ENCODE results near the gene CLDN18.

CLDN18 gene

DNA sequence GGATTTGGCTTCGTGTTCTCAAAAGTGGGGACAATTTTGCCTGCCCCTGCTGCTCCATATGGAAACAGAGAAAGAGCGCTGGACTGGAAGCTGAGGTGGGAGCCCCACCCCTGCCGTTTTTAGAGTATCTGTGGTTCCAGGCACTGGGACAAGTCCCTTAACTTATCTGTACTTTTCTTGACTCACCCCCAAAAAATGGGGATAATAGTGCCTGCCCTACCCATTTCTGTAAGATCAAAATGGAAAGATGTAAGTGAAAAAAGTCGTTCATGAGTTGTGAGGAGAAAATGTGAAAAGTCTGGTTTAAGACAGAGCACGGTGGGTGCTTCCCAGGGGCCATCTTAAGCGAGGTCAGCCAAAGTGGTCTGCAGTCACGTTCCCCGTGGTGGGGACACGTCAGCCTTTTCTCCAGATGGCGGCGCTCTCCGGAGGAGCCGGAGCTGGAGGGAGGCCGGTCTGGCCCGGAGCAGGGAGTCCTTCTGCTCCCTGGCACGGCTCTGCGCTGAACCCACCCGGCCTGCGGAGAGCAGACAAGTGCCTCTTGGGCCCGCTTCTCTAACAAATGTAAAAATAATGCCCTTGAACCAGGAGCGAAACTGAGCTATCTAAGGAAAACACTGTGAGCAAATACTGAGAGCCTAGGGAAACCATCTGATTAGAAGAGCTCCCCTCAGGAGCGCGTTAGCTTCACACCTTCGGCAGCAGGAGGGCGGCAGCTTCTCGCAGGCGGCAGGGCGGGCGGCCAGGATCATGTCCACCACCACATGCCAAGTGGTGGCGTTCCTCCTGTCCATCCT lies at the start of gene CLDN18:
CLDN18 (plus strand) TSS at position 690 of the 797 bp plus-strand sequence; CDS start at position 751, 61 bp downstream.
- no peak within 1 kb of the TSS for H3K4me3 ChIP-seq
- no peak within 1 kb of the TSS for H3K27ac ChIP-seq

DNA sequence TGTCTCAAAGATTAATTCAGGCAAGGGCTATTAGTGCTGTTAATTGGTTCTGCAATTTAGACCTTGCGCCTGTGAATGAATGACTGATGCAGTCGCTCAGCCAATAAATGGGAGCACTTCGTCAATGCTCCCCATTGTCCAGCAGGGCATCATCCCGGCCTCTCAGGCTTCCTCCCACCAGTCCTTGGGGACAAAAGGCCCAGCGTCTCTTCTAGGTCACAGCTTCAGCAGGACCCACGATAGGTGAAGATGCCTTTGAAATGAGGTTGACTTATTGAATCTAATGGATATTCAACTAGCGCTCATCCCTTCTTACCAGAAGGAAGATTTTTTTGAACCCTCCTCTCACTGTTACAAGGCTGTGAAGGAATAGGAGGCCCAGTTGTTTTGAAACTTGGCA lies 47.7 kb upstream of the CLDN18 start:
- Histone ChIP-seq H3K4me3 (no peak overlapping the region), H3K27ac (no peak overlapping the region)

- Histone ChIP-seq H3K4me3 (no peak overlapping the region), H3K27ac (no peak overlapping the region)
Measured at GRCh38 chr3:137963463-137963862, 46.5 kb upstream of the CLDN18 start.

- Histone ChIP-seq H3K27ac (no peak overlapping the region), H3K4me3 (no peak overlapping the region)
Measured at GRCh38 chr3:137970914-137971831, 38.8 kb upstream of the CLDN18 start.

DNA sequence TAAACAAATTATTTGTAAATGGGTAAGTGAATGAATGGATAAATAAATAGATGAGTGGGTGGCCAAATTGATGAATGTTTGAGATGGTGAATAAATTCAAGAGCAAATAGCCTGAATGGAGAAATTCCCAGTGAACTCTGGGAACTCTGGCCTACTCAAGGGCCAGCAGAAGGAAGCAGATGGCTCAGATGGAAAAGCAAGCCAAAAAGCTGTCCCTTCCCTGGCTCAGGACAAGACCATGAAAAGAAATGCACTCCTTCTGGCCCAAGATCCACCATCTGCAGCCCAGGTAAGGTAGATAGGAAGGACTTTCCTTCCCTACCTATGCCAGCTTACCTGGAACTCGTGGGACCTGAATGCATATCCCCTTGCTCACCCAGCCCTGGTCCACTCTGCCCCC lies 37.6 kb upstream of the CLDN18 start:
- Histone ChIP-seq H3K4me3 (no peak overlapping the region), H3K27ac (no peak overlapping the region)

GRCh38 chr3:137978328-137978727 lies 31.6 kb upstream of the CLDN18 start:
- H3K4me3 ChIP-seq, result no peak overlapping the region
- H3K27ac ChIP-seq, result no peak overlapping the region

GRCh38 chr3:137987723-137988122 lies 22.2 kb upstream of the CLDN18 start:
- H3K4me3 ChIP-seq, result no peak overlapping the region
- H3K27ac ChIP-seq, result no peak overlapping the region

DNA sequence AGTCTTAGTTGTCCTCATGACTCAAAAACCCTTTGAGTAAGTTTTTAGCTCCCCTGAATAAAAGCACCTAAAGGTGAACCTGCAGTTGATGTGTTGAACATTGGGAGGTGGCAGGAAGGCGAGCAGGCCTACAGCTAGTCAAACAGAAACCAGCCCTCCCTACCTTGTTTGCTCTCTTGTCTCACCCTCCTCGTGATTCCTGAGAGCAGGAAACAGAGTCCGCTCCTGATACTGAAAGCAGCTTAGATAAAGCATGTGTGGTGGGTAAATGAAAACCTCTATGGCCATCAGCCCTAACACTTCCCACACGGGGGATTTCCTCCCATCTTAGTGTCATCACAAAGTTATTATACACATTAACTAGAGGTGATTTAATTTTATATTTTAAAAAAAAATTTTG lies 21.8 kb upstream of the CLDN18 start:
- H3K4me3 ChIP-seq, result no peak overlapping the region

GRCh38 chr3:137988982-137989381 lies 21.0 kb upstream of the CLDN18 start:
- Histone ChIP-seq H3K4me3 (no peak overlapping the region), H3K27ac (no peak overlapping the region)

More for the DNA sequence above, 21.8 kb upstream of the CLDN18 start:
- no peak overlapping the region for H3K27ac ChIP-seq

- H3K27ac ChIP-seq, result no peak overlapping the region
- no peak overlapping the region for H3K4me3 ChIP-seq
Measured at GRCh38 chr3:137990427-137990826, 19.5 kb upstream of the CLDN18 start.

DNA sequence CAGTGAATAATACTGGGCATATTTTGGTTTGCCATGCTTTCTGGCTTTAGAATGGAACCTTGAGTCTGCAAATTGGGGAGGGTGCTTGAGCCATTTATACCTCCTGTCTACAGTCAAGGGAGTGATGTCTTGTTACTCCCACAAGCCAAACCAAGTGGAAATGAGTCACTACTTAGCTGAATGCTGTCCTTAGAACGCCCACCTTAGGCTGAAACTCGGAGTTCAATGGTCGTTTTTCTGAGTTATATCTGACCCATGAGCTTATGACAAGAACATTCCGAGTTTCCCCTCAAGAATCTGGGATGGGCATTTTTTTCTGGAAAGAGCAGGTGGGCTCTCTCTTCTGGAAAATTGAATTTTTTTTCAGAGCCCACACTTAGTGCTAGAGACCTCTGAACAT lies 17.4 kb upstream of the CLDN18 start:
- Histone ChIP-seq H3K4me3 (no peak overlapping the region), H3K27ac (no peak overlapping the region)

DNA sequence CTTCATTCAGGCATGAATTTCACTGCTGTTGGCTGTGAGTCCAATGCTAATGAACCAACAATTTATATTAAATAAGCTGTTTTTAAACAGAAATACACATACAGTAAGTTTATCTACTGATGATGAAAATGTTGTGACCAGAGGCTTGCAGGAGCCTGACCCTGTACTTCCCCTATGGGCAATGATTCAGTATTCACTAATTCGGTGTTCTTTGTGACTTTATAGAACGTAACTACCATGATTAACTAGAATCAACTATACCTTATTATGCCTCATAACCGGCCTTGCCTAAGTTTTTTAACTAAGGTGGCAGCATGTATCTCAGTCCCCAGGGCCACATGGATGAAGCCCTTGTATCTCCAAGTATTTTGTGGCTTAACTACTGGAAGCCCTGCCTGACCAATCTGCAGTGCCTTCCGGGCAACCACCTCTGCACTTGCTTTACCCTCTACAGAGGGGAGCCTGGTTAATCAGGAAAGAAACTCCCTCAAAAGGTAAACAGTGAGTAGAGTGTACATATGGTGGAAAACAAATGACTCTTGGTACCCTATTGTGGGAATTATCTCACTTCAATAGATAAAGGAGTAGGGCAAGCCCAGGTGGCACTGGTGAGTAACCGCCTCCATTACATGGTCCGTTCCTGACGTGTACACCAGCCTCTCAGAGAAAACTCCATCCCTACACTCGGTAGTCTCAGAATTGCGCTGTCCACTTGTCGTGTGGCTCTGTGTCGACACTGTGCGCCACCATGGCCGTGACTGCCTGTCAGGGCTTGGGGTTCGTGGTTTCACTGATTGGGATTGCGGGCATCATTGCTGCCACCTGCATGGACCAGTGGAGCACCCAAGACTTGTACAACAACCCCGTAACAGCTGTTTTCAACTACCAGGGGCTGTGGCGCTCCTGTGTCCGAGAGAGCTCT lies 11.6 kb upstream of the CLDN18 start:
- Histone ChIP-seq H3K4me3 (no peak overlapping the region), H3K27ac (no peak overlapping the region)

DNA sequence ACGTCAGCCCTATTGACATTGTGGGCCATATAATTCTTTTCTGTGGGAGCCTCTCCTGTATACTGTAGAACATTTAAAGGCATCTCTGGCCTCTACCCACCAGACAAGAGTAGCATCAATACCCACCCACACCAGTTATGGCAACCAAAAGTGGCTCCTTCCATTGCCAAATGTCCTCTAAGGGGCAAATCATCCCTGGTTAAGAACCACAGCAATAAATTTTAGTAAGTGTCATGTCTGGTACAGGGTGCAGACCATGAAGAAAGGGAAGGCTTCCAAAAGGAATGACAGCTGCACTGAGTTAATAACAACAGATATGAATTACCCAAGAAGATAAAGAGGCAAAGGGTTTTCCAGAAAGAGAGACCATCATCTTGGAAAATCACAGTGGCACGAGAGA lies 6.9 kb upstream of the CLDN18 start:
- Histone ChIP-seq H3K27ac (no peak overlapping the region), H3K4me3 (no peak overlapping the region)

GRCh38 chr3:138005627-138006026 lies 4.3 kb upstream of the CLDN18 start:
- H3K27ac ChIP-seq, result no peak overlapping the region
- no peak overlapping the region for H3K4me3 ChIP-seq

- Histone ChIP-seq H3K27ac (no peak overlapping the region), H3K4me3 (no peak overlapping the region)
Measured at GRCh38 chr3:138007898-138008297, 2.1 kb upstream of the CLDN18 start.

- Histone ChIP-seq H3K4me3 (no peak overlapping the region), H3K27ac (no peak overlapping the region)
Measured at GRCh38 chr3:138010273-138010590, 267 bp downstream of the CLDN18 start.

DNA sequence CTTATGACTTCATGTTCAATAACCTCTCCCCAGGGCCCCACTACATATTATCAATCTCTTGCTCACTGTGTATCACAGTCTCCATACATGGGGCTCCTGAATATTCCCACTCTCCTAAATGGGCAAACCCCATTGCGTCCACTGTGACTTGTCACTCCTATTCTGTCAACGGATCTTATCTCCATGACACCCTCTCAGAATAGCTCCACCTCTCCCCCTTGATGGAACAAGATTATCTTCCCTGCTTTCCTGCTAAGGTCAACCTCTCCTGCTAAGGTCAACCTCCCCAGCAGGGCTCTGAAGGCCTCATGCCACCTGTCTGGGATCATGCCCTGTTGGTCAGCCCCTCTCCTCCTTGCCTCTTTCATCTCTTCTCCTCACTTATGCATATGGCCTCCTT lies 1.8 kb downstream of the CLDN18 start:
- H3K4me3 ChIP-seq, result no peak overlapping the region
- H3K27ac ChIP-seq, result no peak overlapping the region

DNA sequence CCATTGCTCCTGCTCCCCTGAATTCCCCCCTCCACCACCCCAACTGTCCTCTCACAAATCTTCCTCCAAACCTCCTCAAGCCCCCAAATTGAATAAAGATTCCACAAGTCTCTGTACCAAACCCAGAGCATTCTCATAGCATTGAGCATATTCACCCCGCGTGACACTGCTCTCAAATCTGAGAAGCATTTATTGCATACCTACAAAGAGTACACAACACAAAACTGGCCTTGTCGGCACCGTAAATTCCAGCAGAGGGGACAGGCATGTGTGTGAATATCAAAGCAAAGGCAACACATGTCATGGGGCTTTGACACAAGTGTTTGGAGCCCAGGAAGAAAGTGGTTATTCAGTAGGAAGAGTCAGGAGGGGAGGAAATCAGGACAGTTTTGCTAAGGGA lies 2.6 kb downstream of the CLDN18 start:
- Histone ChIP-seq H3K27ac (no peak overlapping the region), H3K4me3 (no peak overlapping the region)

GRCh38 chr3:138016065-138016464 lies 6.1 kb downstream of the CLDN18 start:
- H3K27ac ChIP-seq, result no peak overlapping the region
- no peak overlapping the region for H3K4me3 ChIP-seq

Data from skin epidermis (tissue), 12 donors.